DND-41 (cell line): ENCODE measurements around the gene GRAP2.

Experiments used
- ATAC-seq: fragments of 200-7000 bp; cut with Tn5 transposase; 3 replicates; pipeline ENCODE4 v1.9.1; 2021; ENCODE audit warnings: low read depth; ENCODE audit not compliant: insufficient read depth
- DNase-seq: peaks from one replicate; pipeline ENCODE4 v3.0.0-alpha.2; 2020
- H2AFZ ChIP-seq: 2 replicates; pipeline ENCODE4 v1.6.0; 2012; ENCODE audit warnings: low read depth, low read length
- H3K27ac ChIP-seq: 2 replicates; pipeline ENCODE4 v1.5.1; 2012; ENCODE audit warnings: low read length, inconsistent platforms
- H3K27me3 ChIP-seq: fragments of 200-600 bp; sonication (generic); 2 replicates; pipeline ENCODE4 v1.6.0; 2012; ENCODE audit warnings: low read length, mild to moderate bottlenecking, inconsistent platforms; ENCODE audit not compliant: insufficient read depth, poor library complexity
- H3K36me3 ChIP-seq: 2 replicates; pipeline ENCODE4 v1.5.1; 2012; ENCODE audit warnings: low read length, inconsistent platforms; ENCODE audit not compliant: insufficient read depth
- H3K4me1 ChIP-seq: 2 replicates; pipeline ENCODE4 v1.5.1; 2012; ENCODE audit warnings: mild to moderate bottlenecking, low read length; ENCODE audit not compliant: insufficient read depth
- H3K4me2 ChIP-seq: 2 replicates; pipeline ENCODE4 v1.6.0; 2012; ENCODE audit warnings: mild to moderate bottlenecking, moderate library complexity, low read length, inconsistent platforms; ENCODE audit not compliant: insufficient read depth
- H3K4me3 ChIP-seq, 2 experiments: fragments of 200-600 bp in 1 of 2; shearing (Covaris generic) in 1 of 2; 2 replicates each; pipeline ENCODE4 v1.5.1; 2012 to 2016; ENCODE audit warnings: inconsistent platforms in 2 of 2, low read length in 2 of 2, mild to moderate bottlenecking in 2 of 2, low read depth in 1 of 2, moderate library complexity in 1 of 2
- H3K79me2 ChIP-seq: 2 replicates; pipeline ENCODE4 v1.6.0; 2012; ENCODE audit warnings: low read length, inconsistent platforms; ENCODE audit not compliant: insufficient read depth
- H3K9ac ChIP-seq: 2 replicates; pipeline ENCODE4 v1.6.0; 2012; ENCODE audit warnings: low read depth, mild to moderate bottlenecking, inconsistent platforms, low read length, moderate library complexity
- H3K9me3 ChIP-seq: 2 replicates; pipeline ENCODE4 v1.5.1; 2012; ENCODE audit warnings: low read length, moderate library complexity, mild to moderate bottlenecking, inconsistent platforms; ENCODE audit not compliant: insufficient read depth, severe bottlenecking
- H4K20me1 ChIP-seq: 2 replicates; pipeline ENCODE4 v1.6.0; 2012; ENCODE audit warnings: low read length; ENCODE audit not compliant: insufficient read depth
- CTCF ChIP-seq: IDR thresholded peaks from 2 replicates; pipeline ENCODE4 v1.5.1; 2012; ENCODE audit warnings: borderline replicate concordance, low read length, moderate library complexity, mild to moderate bottlenecking; ENCODE audit not compliant: poor library complexity, severe bottlenecking; ENCODE audit errors: extremely low read depth
- EZH2 ChIP-seq: IDR thresholded peaks from 3 replicates; pipeline ENCODE4 v1.6.1; 2012; ENCODE audit warnings: borderline replicate concordance, low read depth, mild to moderate bottlenecking, moderate library complexity, low read length, inconsistent platforms; ENCODE audit not compliant: severe bottlenecking

The GRAP2 gene

GRCh38 chr22:39985383-39986035 is 84.6 kb downstream of the GRAP2 start:
- Histone ChIP-seq H3K27ac (no peak overlapping the region), H3K4me1 (no peaks in the 10 kb centered on the region), H3K79me2 (no peaks in the 10 kb centered on the region), H3K9me3 (no peaks in the 10 kb centered on the region), H3K4me3 (no peak overlapping the region), H3K9ac (no peak overlapping the region), H3K36me3 (no peaks in the 10 kb centered on the region), H4K20me1 (no peaks in the 10 kb centered on the region), H3K27me3 (no peaks in the 10 kb centered on the region), H3K4me2 (no peak overlapping the region), H2AFZ (no peak overlapping the region)
- DNase-seq (no peak), ATAC-seq (no peak)
- no peak for TF ChIP-seq CTCF

- H3K79me2 ChIP-seq, result no peaks in the 10 kb centered on the region
- H3K9me3 ChIP-seq, result no peaks in the 10 kb centered on the region
- no peak overlapping the region for H3K4me2 ChIP-seq
- ATAC-seq (no peak), DNase-seq (no peak)
- no peaks in the 10 kb centered on the region for H4K20me1 ChIP-seq
- no peak for TF ChIP-seq EZH2
- TF ChIP-seq CTCF, result no peak
- no peak overlapping the region for H3K4me3 ChIP-seq
- no peaks in the 10 kb centered on the region for H3K36me3 ChIP-seq
- H2AFZ ChIP-seq, result no peak overlapping the region
- no peaks in the 10 kb centered on the region for H3K4me1 ChIP-seq
- H3K27ac ChIP-seq, result no peak overlapping the region
- no peaks in the 10 kb centered on the region for H3K27me3 ChIP-seq
- H3K9ac ChIP-seq, result no peak overlapping the region
Measured at GRCh38 chr22:39988386-39989114, 87.7 kb downstream of the GRAP2 start.

- no peak overlapping the region for H3K4me3 ChIP-seq
- no peak overlapping the region for H2AFZ ChIP-seq
- DNase-seq, result no peak
- H3K9ac ChIP-seq, result no peak overlapping the region
- no peak overlapping the region for H3K4me2 ChIP-seq
- no peaks in the 10 kb centered on the region for H3K79me2 ChIP-seq
- no peaks in the 10 kb centered on the region for H4K20me1 ChIP-seq
- ATAC-seq, result no peak
- H3K4me1 ChIP-seq, result no peaks in the 10 kb centered on the region
- no peaks in the 10 kb centered on the region for H3K27me3 ChIP-seq
- H3K9me3 ChIP-seq, result no peaks in the 10 kb centered on the region
- H3K36me3 ChIP-seq, result no peaks in the 10 kb centered on the region
- no peak for TF ChIP-seq CTCF
- no peak for TF ChIP-seq EZH2
- H3K27ac ChIP-seq, result no peak overlapping the region
Measured at GRCh38 chr22:39989633-39990032, 88.7 kb downstream of the GRAP2 start.
